ENCODE measurements around the gene SMARCA2. TPM values are rescaled to one million over a fixed set of nuclear protein-coding genes. Genes with fewer than 3 reads are reported as not detected.

Gene SMARCA2
- total RNA-seq, 2 experiments from 2014 or later: 87.8 to 89.9 TPM

DNA sequence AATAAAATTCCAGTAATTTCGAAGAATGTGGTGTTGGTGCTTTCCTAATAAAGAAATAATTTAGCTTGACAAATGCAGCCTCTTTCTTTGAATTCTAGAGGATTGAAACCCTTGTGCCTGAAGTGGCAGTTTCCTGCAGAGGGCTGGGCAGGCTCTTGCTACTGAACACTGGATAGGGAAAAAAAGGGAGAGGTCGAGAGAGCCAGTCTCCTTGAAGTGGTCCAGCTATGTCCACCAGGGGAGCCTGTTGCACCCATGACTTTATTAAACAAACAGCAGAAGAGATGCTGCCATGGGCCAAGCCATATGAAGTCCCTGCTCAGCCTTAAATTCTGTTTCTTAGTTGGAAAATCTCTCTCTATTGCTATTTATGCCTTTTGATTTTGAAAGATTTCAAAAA lies 178.4 kb downstream of the SMARCA2 start:
- no peak for DNase-seq
- no peak overlapping the region for H3K4me3 Mint-ChIP-seq
- intact Hi-C loops (cut with micrococcal nuclease): no loop called here
- no peak overlapping the region for H3K27ac Mint-ChIP-seq
- CTCF ChIA-PET: no interaction called here
- H3K4me1 Mint-ChIP-seq (ENCODE audit: low read depth): peaks cover 14% of the 10 kb centered on the region
- no peaks in the 10 kb centered on the region for H3K9me3 Mint-ChIP-seq
- H3K36me3 Mint-ChIP-seq (ENCODE audit: low read depth): peaks cover 61% of the 10 kb centered on the region
- H3K27me3 Mint-ChIP-seq (ENCODE audit: low read depth): no peaks in the 10 kb centered on the region

DNA sequence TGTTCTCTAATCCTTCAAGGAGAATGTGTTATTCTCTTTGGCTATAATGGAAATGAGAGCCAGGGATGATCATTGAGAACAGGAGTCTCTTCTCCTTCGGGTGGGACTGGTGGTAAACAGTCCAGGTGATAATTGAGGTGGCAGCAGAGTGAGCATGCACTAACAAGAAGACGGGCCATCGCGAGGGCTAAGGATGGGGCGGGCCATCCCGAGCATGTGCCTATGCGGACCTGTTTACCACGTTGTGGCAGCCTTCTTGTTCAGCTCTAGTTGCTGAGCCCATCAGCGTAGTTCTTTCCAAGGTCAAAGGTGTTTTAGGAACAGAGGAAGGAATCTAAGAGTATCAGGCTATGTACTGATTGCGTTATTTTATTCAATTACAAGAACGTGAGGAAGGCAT lies 180.1 kb downstream of the SMARCA2 start:
- H3K27me3 Mint-ChIP-seq (ENCODE audit: low read depth): no peaks in the 10 kb centered on the region
- peaks cover 66% of the 10 kb centered on the region for H3K36me3 Mint-ChIP-seq (ENCODE audit: low read depth)
- DNase-seq: no peak
- peak overlapping the region; percentile 19 for H3K27ac Mint-ChIP-seq
- peaks cover 20% of the 10 kb centered on the region for H3K4me1 Mint-ChIP-seq (ENCODE audit: low read depth)
- intact Hi-C loops (cut with micrococcal nuclease): no loop called here
- CTCF ChIA-PET: no interaction called here
- H3K9me3 Mint-ChIP-seq: peaks cover 8% of the 10 kb centered on the region
- no peak overlapping the region for H3K4me3 Mint-ChIP-seq

DNA sequence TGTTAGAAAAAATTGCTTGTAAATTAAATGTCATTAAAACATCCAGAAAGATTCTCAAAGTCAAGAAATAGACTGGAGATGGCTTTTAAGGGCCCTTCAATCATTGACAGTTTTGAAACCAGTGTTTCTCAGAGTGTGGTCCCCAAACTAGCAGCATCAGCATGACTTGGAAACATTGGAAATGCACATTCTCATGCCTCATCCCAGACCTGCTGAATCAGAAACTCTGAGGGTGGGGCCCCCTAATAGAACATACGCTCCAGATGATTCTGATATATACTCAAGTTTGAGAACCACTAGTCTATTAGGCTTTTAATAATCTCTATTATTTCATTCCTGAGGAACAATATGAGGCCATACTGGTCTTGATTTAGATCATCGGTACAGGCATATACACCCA lies 181.6 kb downstream of the SMARCA2 start:
- CTCF ChIA-PET: no interaction called here
- peaks cover 64% of the 10 kb centered on the region for H3K36me3 Mint-ChIP-seq (ENCODE audit: low read depth)
- intact Hi-C loops (cut with micrococcal nuclease): no loop called here

DNA sequence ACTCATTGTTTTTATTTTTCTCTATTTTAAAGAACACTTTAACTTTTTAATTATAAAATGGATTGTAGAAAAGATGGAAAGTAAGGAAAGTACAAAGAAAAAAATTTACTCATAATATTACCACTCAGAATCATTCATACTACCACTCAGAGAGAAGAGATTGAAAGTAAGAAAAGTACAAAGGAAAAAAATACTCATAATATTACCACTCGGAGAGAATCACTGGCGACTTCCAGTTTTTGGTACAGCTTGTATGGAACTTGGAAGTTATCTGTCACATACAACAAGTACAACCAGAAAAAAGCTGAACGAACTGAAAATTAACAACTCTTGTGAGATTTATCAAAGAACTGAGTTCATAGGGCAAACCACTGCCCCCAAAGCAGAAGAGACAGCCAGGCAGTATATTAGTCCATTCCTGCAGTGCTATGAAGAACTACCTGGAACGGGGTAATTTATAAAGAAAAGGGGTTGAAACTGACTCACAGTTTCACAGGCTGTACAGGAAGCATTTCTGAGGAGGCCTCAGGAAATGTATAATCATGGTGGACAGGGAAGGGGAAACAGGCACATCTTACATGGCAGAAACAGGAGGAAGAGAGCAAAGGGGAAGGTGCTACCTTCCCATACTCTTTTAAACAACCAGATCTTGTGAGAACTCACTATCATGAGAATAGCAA lies 183.9 kb downstream of the SMARCA2 start:
- Mint-ChIP-seq H3K27ac (peak overlapping the region; percentile 31), H3K36me3 (ENCODE audit: low read depth) (peaks cover 46% of the 10 kb centered on the region), H3K9me3 (peaks cover 19% of the 10 kb centered on the region), H3K4me1 (ENCODE audit: low read depth) (peaks cover 8% of the 10 kb centered on the region), H3K27me3 (ENCODE audit: low read depth) (no peaks in the 10 kb centered on the region), H3K4me3 (no peak overlapping the region)
- DNase-seq: no peak
- intact Hi-C loops (cut with micrococcal nuclease): no loop called here
- CTCF ChIA-PET: no interaction called here

More for the DNA sequence above, 181.6 kb downstream of the SMARCA2 start:
- no peak overlapping the region for H3K4me3 Mint-ChIP-seq
- no peaks in the 10 kb centered on the region for H3K27me3 Mint-ChIP-seq (ENCODE audit: low read depth)
- H3K27ac Mint-ChIP-seq: no peak overlapping the region
- DNase-seq: no peak
- H3K4me1 Mint-ChIP-seq (ENCODE audit: low read depth): peaks cover 19% of the 10 kb centered on the region
- peaks cover 18% of the 10 kb centered on the region for H3K9me3 Mint-ChIP-seq

DNA sequence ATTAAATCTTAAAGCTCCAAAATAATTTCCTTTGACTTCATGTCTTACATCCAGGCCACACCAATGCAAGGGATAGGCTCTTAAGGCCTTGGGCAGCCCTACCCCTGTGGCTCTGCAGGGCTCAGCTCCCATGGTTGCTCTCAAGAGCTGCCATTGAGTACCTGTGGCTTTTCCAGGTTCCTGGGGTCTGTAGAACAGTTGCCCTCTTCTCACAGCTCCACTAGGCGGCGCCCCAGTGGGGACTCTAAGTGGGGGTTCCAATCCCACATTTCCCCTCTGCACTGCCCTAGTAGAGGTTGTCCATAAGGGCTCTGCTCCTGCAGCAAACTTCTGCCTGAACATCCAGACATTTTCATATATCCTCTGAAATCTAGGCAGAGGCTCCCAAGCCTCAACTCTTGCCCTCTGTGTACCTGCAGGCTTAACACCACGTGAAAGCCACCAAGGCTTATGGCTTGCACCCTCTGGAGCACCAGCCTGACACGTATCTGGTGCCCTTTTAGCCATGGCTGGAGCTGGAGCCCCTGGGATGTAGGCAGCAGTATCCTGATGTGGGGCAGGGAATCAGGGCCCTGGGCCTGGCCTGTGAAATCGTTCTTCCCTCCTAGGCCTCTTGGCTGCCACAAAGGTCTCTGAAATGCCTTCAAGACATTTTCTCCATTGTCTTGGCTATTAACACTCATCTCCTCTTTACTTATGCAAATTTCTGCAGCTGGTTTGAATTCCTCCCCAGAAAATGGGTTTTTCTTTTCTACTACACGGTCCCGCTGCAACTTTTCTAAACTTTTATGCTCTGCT lies 185.1 kb downstream of the SMARCA2 start:
- Mint-ChIP-seq H3K4me3 (no peak overlapping the region), H3K27ac (no peak overlapping the region), H3K27me3 (ENCODE audit: low read depth) (no peaks in the 10 kb centered on the region), H3K4me1 (ENCODE audit: low read depth) (peaks cover 8% of the 10 kb centered on the region), H3K36me3 (ENCODE audit: low read depth) (peaks cover 37% of the 10 kb centered on the region), H3K9me3 (peaks cover 19% of the 10 kb centered on the region)
- CTCF ChIA-PET: no interaction called here
- no peak for DNase-seq
- intact Hi-C loops (cut with micrococcal nuclease): no loop called here

DNA sequence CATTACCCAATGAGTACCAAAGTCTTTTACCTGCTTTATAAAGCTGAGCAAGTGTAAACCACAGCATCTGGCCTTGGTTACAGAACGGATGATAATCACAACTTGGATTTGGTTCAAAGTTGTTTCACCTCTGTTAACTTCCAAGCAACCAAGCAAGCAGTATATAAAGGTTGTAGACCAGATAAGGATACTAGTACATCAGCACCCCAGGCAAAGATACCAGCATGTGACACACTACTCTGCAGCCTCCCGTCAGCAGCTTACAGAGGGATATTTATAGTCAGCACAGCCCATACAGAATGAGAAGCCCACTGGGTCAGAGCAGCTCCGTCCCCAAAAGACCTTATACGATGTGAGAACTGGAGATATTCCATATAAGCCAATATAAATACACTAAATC lies 193.3 kb downstream of the SMARCA2 start:
- H3K27me3 Mint-ChIP-seq (ENCODE audit: low read depth): no peaks in the 10 kb centered on the region
- H3K4me1 Mint-ChIP-seq (ENCODE audit: low read depth): no peaks in the 10 kb centered on the region
- no peak overlapping the region for H3K27ac Mint-ChIP-seq
- H3K4me3 Mint-ChIP-seq: no peak overlapping the region
- no peak for DNase-seq
- no peaks in the 10 kb centered on the region for H3K9me3 Mint-ChIP-seq
- CTCF ChIA-PET: no interaction called here
- H3K36me3 Mint-ChIP-seq (ENCODE audit: low read depth): no peaks in the 10 kb centered on the region
- intact Hi-C loops (cut with micrococcal nuclease): no loop called here

DNA sequence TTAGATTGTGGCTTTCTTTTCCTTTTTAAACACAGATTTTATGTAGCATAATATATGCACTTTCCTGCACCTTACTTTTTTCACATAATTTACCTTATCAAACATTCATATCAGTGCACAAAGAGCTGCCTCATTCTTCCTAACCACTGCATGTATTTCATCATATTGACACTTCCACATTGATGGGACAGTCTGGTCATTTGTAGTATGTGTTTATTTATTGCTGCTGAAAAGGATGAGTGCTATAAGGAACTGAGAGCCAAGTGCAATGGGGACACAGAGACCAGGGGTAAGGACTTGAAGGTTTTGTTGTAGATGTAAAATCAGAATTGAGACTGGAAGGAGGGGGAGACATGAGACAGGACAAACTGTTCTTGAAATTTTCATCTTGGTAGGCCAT lies 193.8 kb downstream of the SMARCA2 start:
- Mint-ChIP-seq H3K9me3 (no peaks in the 10 kb centered on the region), H3K27ac (no peak overlapping the region), H3K4me1 (ENCODE audit: low read depth) (no peaks in the 10 kb centered on the region), H3K27me3 (ENCODE audit: low read depth) (no peaks in the 10 kb centered on the region), H3K36me3 (ENCODE audit: low read depth) (no peaks in the 10 kb centered on the region), H3K4me3 (no peak overlapping the region)
- no peak for DNase-seq
- CTCF ChIA-PET: no interaction called here
- intact Hi-C loops (cut with micrococcal nuclease): no loop called here

DNA sequence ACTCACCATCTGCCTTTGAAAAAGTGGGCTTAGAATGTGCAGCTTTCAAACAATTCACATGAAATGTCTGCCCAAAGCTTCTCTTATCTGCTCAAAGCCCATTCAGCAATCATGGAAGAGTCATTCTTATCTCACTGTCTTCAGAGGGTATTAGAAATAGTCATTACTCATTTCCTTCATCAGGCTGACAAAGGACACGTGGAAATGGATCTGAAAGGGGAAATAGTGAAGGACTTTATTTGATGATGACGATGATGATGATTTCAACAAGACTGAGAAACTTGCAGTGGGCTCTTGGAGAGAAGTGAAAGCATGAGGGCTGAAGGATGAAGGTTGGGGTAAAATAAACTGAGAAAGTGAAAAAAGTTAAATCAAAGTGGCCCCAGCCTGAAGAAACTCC lies 194.3 kb downstream of the SMARCA2 start:
- Mint-ChIP-seq H3K4me1 (ENCODE audit: low read depth) (no peaks in the 10 kb centered on the region), H3K9me3 (no peaks in the 10 kb centered on the region), H3K4me3 (no peak overlapping the region), H3K27me3 (ENCODE audit: low read depth) (no peaks in the 10 kb centered on the region), H3K27ac (no peak overlapping the region), H3K36me3 (ENCODE audit: low read depth) (no peaks in the 10 kb centered on the region)
- no peak for DNase-seq
- intact Hi-C loops (cut with micrococcal nuclease): no loop called here
- CTCF ChIA-PET: no interaction called here

DNA sequence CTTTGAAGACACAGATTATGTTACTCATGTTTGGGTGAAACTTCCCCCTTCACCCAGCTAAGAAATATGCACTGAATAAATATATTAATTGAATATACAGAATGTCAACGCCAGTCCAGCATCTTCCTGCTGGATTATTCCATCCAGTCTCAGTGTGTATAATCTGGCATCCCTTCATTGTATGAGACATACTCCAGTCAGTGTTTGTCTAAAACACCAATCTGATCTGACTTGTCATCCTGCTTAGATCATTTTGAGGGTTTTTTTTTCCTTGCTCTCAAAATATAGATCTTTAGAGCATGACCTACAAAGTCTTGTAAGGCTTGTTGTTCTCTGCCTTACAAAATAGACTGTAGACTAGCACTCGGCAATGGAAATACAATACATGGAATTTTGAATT lies 195.1 kb downstream of the SMARCA2 start:
- no peaks in the 10 kb centered on the region for H3K4me1 Mint-ChIP-seq (ENCODE audit: low read depth)
- no peak for DNase-seq
- H3K4me3 Mint-ChIP-seq: no peak overlapping the region
- no peak overlapping the region for H3K27ac Mint-ChIP-seq
- CTCF ChIA-PET: no interaction called here
- no peaks in the 10 kb centered on the region for H3K9me3 Mint-ChIP-seq
- no peaks in the 10 kb centered on the region for H3K36me3 Mint-ChIP-seq (ENCODE audit: low read depth)
- intact Hi-C loops (cut with micrococcal nuclease): no loop called here
- H3K27me3 Mint-ChIP-seq (ENCODE audit: low read depth): no peaks in the 10 kb centered on the region

DNA sequence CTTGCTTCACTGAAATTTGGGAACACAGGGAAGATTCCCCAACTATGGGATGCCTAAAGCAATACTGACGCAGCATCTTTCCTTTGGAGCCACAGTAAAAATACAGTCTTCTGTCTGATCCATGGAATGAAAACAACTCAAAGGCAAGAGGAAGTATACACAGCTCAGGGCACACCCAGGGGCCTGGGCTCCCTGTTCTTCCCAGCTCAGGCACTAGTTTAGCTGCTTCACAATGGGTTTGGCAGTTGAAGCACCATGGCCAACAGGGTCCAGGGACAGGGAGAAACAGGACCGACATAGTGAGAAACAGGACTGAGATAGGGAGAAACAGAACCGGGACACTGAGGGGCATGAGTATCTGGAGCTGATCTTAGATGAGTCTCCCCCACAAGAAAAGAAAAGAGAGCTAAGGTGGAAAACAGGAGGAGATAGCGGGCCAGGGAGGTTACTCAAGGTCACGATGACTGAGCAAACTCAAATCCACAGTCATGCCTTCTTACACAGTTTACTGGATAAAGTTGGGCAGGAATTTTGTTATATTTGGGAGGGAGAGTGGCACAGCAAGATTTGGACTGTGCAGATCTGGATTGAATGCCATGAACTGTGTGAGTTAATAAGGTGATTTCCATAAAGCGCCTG lies 198.8 kb downstream of the SMARCA2 start:
- CTCF ChIA-PET: no interaction called here
- no peaks in the 10 kb centered on the region for H3K4me1 Mint-ChIP-seq (ENCODE audit: low read depth)
- no peak overlapping the region for H3K27ac Mint-ChIP-seq
- intact Hi-C loops (cut with micrococcal nuclease): no loop called here
- DNase-seq: no peak
- no peaks in the 10 kb centered on the region for H3K9me3 Mint-ChIP-seq
- no peaks in the 10 kb centered on the region for H3K27me3 Mint-ChIP-seq (ENCODE audit: low read depth)
- no peak overlapping the region for H3K4me3 Mint-ChIP-seq
- no peaks in the 10 kb centered on the region for H3K36me3 Mint-ChIP-seq (ENCODE audit: low read depth)

DNA sequence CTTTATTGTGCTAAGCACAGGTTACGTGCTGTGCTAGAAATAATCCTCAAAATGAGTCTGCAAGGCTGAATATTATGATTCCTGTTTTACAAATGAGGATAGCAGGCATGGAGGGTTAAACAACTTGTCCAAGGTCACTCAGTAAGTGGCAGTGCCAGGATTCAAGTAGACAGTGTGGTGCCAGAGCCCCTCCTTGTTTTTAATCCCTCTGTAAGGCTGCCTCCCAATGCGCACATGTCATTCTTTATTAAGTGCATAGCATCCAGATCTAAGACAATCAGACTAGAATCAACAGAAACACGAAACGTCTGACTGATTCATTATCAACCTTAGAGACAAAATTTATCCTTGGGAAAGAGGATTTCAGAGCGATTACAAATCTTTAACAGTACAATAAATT lies 199.6 kb downstream of the SMARCA2 start:
- Mint-ChIP-seq H3K9me3 (no peaks in the 10 kb centered on the region), H3K4me1 (ENCODE audit: low read depth) (no peaks in the 10 kb centered on the region)
- CTCF ChIA-PET: no interaction called here

DNA sequence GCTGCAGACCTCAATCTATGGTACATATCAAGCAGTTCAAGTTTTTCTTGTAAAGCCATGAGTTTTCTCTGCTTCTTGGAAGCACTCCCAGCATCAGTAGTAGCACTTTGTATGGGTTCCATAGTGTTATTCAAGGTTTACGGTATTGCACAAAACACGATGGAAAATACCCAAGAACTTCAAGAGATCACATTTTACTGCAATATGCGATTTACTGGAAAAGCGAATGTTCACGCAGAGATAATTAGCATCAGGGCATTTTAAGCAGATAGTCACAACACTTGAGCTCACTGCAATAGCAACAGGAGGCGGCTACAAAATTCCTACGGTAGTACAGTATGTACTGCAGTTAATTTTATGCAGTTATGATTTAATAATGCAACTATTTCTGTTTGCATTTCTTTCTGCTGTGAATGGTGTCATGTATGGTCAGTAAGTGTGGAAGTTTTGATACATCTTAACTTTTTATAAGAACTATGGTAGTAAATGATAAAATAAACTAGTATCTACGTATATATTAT lies 200.8 kb downstream of the SMARCA2 start:
- Mint-ChIP-seq H3K27me3 (ENCODE audit: low read depth) (no peaks in the 10 kb centered on the region), H3K9me3 (no peaks in the 10 kb centered on the region), H3K4me1 (ENCODE audit: low read depth) (no peaks in the 10 kb centered on the region), H3K4me3 (no peak overlapping the region), H3K27ac (no peak overlapping the region), H3K36me3 (ENCODE audit: low read depth) (no peaks in the 10 kb centered on the region)
- CTCF ChIA-PET: no interaction called here
- DNase-seq: no peak
- intact Hi-C loops (cut with micrococcal nuclease): no loop called here

More for the DNA sequence above, 199.6 kb downstream of the SMARCA2 start:
- Mint-ChIP-seq H3K27me3 (ENCODE audit: low read depth) (no peaks in the 10 kb centered on the region), H3K27ac (no peak overlapping the region), H3K4me3 (no peak overlapping the region), H3K36me3 (ENCODE audit: low read depth) (no peaks in the 10 kb centered on the region)
- intact Hi-C loops (cut with micrococcal nuclease): no loop called here
- no peak for DNase-seq

DNA sequence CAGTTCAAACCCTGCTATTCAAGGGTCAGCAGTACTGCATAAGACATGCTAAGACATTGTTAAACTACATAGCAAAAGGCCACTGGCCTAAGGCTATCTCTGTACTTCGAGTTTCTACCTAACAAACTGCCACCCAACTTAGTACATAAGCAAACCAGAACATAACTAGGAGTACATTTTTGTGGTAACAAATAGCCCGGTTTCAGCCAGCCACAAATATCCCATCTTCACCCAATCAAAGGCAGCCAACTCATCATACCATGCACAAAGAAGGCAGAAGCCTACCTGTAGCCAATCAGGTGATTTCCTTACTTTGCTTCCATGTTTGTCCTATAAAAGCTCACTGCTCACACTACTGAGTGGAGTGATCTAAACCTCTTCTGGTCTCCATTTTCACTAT lies 201.4 kb downstream of the SMARCA2 start:
- CTCF ChIA-PET: no interaction called here
- DNase-seq: no peak
- Mint-ChIP-seq H3K4me1 (ENCODE audit: low read depth) (no peaks in the 10 kb centered on the region), H3K9me3 (no peaks in the 10 kb centered on the region), H3K27me3 (ENCODE audit: low read depth) (no peaks in the 10 kb centered on the region), H3K36me3 (ENCODE audit: low read depth) (peaks cover 3% of the 10 kb centered on the region), H3K4me3 (no peak overlapping the region), H3K27ac (no peak overlapping the region)
- intact Hi-C loops (cut with micrococcal nuclease): no loop called here
